Mammary epithelial cell (primary cell): ENCODE results near the gene FAM216B.

Source experiments
- EZH2 ChIP-seq: IDR thresholded peaks from 2 replicates; pipeline ENCODE4 v1.6.1; 2012; ENCODE audit warnings: low read length, inconsistent platforms, borderline replicate concordance
- TF ChIP-seq, protein P1 (sequence below), 2 donors: IDR thresholded peaks in 1 of 2; conservative IDR thresholded peaks in 1 of 2; 2 replicates each; pipeline ENCODE4 v1.5.1; 2011 to 2012; ENCODE audit warnings: inconsistent platforms in 2 of 2, low read length in 2 of 2, mild to moderate bottlenecking in 2 of 2, control low read depth in 1 of 2, low read depth in 1 of 2; ENCODE audit not compliant: insufficient read depth in 1 of 2; ENCODE audit errors: extremely low read depth in 1 of 2

DNA sequence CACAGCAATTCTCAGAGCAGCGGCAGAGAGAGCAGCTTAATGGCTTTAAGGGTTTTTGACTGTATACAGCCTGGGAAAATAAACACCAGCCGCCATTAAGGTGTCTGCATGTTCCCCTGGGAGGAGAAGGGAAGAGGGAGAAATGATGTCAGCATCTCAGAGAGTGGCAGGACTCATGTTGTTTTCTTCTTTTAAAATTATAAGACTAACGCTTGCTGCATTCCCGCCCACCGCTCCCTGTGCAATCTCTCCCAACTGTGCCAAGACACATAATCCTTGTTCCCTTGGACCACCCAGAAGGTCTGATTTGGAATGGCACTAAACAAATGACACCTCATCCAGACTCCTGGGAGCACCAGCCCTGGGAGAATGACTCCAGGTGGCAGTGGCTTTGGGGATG lies 27.7 kb upstream of the FAM216B start:
- TF ChIP-seq, protein P1, sequence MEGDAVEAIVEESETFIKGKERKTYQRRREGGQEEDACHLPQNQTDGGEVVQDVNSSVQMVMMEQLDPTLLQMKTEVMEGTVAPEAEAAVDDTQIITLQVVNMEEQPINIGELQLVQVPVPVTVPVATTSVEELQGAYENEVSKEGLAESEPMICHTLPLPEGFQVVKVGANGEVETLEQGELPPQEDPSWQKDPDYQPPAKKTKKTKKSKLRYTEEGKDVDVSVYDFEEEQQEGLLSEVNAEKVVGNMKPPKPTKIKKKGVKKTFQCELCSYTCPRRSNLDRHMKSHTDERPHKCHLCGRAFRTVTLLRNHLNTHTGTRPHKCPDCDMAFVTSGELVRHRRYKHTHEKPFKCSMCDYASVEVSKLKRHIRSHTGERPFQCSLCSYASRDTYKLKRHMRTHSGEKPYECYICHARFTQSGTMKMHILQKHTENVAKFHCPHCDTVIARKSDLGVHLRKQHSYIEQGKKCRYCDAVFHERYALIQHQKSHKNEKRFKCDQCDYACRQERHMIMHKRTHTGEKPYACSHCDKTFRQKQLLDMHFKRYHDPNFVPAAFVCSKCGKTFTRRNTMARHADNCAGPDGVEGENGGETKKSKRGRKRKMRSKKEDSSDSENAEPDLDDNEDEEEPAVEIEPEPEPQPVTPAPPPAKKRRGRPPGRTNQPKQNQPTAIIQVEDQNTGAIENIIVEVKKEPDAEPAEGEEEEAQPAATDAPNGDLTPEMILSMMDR (conservative IDR thresholded peaks at IDR 0.05 in 1 of 2, IDR thresholded peaks at IDR 0.05 in 1 of 2; ENCODE audit: extremely low read depth in 1 of 2, insufficient read depth in 1 of 2, low read depth in 1 of 2, low read length in 2 of 2): no peak
- no peak for TF ChIP-seq EZH2
